ENCODE results near the gene GRIN1.

DNA sequence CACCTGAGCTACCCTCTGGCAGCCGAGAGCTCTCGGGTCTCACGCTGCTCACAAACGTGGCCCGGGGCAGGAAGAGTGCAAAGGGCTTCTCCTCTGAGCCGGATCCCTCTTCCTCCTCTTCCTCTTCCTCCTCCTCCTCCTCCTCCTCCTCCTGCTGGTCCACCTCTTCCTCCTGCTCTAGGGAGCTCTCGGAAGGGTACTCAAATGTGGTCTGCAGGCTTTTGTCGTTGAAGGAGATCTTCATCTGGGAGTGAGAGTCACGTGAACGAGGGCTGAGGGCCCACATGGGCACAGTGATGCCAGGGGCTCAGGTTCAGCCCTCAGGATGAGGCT is 53.5 kb downstream of the GRIN1 start:
- no peak for TF ChIP-seq EZH2 (IDR thresholded peaks at IDR 0.05; ENCODE audit: borderline replicate concordance, low read depth, low read length, poor library complexity, severe bottlenecking)
- TF ChIP-seq, protein P1, sequence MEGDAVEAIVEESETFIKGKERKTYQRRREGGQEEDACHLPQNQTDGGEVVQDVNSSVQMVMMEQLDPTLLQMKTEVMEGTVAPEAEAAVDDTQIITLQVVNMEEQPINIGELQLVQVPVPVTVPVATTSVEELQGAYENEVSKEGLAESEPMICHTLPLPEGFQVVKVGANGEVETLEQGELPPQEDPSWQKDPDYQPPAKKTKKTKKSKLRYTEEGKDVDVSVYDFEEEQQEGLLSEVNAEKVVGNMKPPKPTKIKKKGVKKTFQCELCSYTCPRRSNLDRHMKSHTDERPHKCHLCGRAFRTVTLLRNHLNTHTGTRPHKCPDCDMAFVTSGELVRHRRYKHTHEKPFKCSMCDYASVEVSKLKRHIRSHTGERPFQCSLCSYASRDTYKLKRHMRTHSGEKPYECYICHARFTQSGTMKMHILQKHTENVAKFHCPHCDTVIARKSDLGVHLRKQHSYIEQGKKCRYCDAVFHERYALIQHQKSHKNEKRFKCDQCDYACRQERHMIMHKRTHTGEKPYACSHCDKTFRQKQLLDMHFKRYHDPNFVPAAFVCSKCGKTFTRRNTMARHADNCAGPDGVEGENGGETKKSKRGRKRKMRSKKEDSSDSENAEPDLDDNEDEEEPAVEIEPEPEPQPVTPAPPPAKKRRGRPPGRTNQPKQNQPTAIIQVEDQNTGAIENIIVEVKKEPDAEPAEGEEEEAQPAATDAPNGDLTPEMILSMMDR (conservative IDR thresholded peaks at IDR 0.05; ENCODE audit: low read depth, low read length): no peak

Measured in A673 (cell line).